NCI-H526 (cell line): ENCODE results near the gene ZBTB8A.

ENCODE experiments used
- DNase-seq, 2 experiments: peaks; one replicate each; lab custom pipeline; 2025; lab: John Stamatoyannopoulos, UW

The ZBTB8A gene

DNA sequence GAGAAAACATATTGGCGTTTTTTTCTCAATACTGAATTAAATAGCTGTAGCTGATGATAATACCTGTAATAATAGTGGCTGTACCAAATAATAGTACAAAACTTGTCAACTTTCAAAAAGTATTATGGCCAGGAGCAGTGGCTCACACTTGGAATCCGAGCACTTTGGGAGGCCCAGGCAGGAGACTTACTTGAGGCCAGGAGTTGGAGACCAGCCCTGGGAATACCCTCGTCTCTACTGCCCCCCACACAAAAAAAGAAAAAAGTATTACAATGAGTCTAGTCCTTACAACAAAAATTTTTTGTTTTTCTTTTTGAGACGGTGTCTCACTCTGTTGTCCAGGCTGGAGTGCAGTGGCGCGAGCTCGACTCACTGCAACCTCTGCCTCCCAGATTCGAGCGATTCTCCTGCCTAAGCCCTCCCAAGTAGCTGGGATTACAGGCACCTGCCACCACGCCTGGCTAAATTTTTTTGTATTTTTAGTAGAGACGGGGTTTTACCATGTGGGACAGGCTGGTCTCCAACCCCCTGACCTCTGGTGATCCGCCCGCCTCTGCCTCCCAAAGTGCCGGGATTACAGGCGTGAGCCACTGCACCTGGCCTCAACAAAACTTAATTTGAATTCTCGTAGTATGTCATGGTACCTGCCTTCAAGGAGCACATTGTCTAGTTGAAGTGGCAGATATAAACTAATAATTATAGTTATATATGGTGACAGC, 113.2 kb downstream of the ZBTB8A start:
- no peak for DNase-seq
